CD4-positive, alpha-beta T cell treated with Interferon gamma for 1 hour (primary cell): ENCODE results near the gene TMEM69.
"Not testable (repeated sequence)": the region's sequence is repeated elsewhere in the genome, so short reads cannot be mapped to it uniquely, and the experiment has no call there.

Experiments
- DNase-seq: peaks from one replicate; pipeline ENCODE4 v3.0.0-alpha.2; 2020

Gene TMEM69

GRCh38 chr1:45679123-45679522 lies 8.9 kb upstream of the TMEM69 start:
- no peak for DNase-seq

- no peak for DNase-seq
Observed at GRCh38 chr1:45682942-45683341, 5.0 kb upstream of the TMEM69 start.

- no peak for DNase-seq
Observed at GRCh38 chr1:45684402-45684801, 3.6 kb upstream of the TMEM69 start.

- no peak for DNase-seq
Observed at GRCh38 chr1:45685308-45686014, 2.5 kb upstream of the TMEM69 start.

DNA sequence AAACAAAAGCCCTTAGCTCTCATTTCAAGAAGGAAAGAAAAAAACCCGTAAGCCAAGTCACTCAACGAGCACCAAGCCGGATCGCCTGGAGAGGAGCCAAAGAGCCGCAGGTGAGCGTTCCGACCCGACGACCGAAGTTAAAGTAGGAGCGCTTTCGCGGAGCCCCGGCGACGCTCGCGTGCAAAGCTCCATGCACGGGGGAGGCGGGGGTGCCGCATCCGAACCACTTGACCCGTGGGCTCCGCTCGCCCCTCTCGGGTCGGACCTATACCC lies 2.0 kb upstream of the TMEM69 start:
- peak; percentile 52 for DNase-seq

DNA sequence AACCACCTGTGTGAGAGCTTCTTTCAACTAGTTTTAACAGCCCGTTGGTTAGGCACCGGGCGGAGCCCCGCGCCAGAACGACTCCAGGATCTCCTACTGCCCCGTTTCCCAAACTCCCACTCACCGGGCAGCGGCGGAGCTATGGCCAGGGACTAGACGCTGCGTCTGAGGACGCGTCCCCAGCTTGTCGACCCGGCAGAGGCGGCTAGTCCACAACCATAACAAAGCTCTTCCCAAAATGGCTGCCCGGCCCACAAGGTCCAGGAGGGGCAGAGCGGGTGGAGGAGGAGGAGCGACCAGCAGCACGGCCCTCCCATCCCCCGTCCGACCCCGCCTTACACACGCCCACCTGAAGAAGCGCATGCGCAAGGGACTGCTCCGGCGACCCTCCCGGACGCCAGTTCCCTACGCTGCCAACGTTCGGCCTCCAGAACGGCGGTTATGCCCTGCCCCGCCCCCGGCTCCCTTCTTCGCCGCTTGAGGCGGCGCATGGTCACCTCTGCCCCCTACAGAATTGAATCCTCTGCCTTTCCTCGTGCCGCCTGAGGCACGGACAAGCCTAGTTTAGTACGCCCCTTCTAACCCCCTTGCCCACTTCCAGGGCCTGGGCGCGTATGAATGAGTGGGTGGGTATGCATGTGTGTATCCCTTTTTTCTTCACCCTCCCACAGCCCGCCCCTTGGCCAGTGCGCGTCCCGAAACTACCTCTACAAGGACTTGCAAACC lies 1.5 kb upstream of the TMEM69 start, which contains the start of gene GPBP1L1:
Gene GPBP1L1, minus strand, starts transcription at position 246 of the 726 bp plus-strand sequence. CDS start 27,446 bp downstream, outside the sequence.
- DNase-seq = peak; percentile 96

- peak; percentile 99 for DNase-seq
Observed at GRCh38 chr1:45687014-45687753, 797 bp upstream of the TMEM69 start.

- not testable (repeated sequence) for DNase-seq
Observed at GRCh38 chr1:45693811-45694210, 5.8 kb downstream of the TMEM69 start.

GRCh38 chr1:45694823-45695222 lies 6.8 kb downstream of the TMEM69 start:
- DNase-seq = no peak

DNA sequence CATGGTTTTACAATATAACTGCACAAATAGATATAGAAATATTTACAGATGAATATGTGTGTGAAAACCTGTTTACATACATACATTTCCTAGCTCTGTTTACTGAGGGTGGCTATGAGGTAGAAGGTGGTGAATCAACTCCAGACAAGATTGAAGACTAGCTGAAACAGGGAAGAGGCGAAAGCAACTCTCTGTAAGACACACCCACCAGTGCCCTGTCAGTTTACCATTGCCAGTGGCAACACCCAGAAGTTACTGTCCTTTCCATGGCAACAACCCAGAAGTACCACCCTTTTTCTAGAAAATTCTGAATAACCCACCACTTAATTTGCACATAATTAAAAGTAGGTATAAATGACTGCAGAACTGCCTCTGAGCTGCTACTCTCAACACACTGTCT lies 16.7 kb downstream of the TMEM69 start:
- no peak for DNase-seq

DNA sequence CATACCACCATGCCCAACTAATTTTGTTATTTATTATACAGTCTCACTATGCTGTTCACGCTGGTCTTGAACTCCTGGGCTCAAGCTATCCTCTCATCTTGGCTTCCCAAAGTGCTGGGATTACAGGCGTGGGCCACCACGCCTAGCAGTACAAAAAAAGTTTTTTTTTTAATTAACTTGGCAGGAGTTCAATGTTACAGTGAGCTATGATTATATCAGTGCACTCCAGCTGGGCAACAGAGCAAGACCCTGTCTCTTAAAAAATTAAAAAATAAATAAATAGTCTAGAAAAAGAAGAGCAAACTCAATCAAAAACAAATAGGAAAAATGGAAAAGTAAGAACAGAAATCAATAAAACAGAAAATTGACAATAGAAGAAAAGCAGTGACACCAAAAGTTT lies 25.7 kb downstream of the TMEM69 start:
- DNase-seq = no peak

DNA sequence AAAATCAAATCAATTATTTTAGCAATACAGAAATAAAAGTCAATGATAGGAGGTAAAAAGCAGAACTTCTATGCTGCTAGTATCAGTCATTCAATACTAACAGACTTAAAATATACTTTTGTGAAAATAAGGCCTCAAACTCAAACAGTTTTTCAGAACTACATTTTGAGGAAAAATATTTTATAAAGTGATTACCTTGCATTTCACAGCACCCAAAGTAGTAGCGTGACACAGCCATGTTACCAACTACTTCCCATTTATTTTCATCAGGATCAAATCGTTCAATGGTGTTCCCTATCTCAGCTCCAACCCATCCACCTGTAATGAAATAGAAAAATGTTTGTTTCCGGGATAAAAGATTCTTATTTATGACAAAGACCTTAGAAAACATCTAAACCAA lies 28.7 kb downstream of the TMEM69 start:
- no peak for DNase-seq

- DNase-seq = not testable (repeated sequence)
Observed at GRCh38 chr1:45717386-45717785, 29.4 kb downstream of the TMEM69 start.

- DNase-seq = no peak
Observed at GRCh38 chr1:45718289-45718688, 30.3 kb downstream of the TMEM69 start.

- no peak for DNase-seq
Observed at GRCh38 chr1:45721207-45721606, 33.2 kb downstream of the TMEM69 start.

DNA sequence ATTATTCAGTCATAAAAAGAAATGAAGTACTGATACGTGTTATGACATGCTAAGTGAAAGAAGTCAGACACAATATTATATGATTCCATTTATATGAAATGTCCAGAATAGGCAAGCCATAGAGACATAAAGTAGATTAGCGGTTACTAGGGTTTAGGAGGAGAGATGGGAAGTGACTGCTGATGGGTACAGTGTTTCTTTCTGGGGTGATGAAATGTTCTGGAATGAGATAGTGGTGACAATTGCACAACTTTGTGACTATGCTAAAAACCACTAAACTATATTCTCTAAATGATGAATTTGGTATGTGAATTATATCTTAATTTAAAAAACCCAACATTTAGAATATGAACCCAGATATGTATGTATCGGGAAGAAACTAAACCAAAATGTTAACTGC lies 34.8 kb downstream of the TMEM69 start:
- DNase-seq = no peak

GRCh38 chr1:45723248-45723930 lies 35.4 kb downstream of the TMEM69 start:
- no peak for DNase-seq

- DNase-seq = not testable (repeated sequence)
Observed at GRCh38 chr1:45726007-45726406, 38.0 kb downstream of the TMEM69 start.

GRCh38 chr1:45730075-45730779 lies 42.2 kb downstream of the TMEM69 start:
- DNase-seq = no peak

- no peak for DNase-seq
Observed at GRCh38 chr1:45730780-45731319, 42.9 kb downstream of the TMEM69 start.

- no peak for DNase-seq
Observed at GRCh38 chr1:45739137-45739536, 51.2 kb downstream of the TMEM69 start.

- not testable (repeated sequence) for DNase-seq
Observed at GRCh38 chr1:45739641-45740156, 51.7 kb downstream of the TMEM69 start.
